Stimulated activated CD8-positive, alpha-beta memory T cell treated with anti-CD3 and anti-CD28 coated beads, Interleukin-15, amount 100 ng/mL, for 4 hours (primary cell): ENCODE measurements around the gene PRR14.
A peak's percentile ranks its signal among the peaks of the same experiment; 100 is the strongest.

Experiments used
- DNase-seq, 2 donors: peaks; one replicate each; pipeline ENCODE4 v3.0.0-alpha.2; 2020; ENCODE audit warnings: low read depth in 2 of 2

The PRR14 gene

DNA sequence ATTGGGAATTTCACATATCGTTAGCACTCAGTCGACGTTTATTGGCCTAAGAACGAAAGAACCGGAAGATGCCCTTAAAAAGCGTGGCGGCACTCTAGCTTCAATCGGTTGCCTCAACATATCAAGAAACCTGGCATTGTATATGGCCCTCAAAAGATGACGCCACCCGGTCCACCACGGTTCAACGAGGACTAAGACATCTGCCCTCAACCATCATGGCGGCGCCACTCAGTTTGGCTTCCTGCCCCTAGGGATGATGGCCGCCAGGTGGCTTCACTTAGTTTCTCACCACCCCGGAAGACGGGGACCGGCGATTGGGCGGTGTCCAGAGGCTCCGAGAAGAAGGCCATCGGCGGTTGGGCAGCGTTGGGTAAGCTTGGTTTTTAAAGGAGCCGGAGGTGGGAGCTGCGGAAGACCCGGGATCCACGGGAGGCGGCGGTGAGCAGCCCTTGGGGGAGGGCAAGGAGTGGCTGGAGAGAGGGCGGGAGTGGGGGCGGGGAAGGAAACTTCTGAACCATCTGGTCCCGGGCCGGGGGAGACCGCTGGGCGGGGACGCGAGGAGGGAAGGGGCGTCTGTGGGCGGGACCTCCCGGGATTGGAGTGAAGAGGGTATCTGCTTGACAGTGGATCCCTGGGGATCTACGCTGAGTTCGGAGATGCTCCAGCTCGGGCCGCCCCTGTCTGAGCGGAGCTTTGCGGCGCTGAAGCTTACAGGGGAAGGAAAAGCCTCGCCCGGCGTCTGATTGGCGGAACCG is at the start of gene PRR14:
TSS of gene PRR14 (plus strand) at position 592 of the 755 bp plus-strand sequence. CDS start 686 bp downstream, outside the sequence.
- peak; percentile 98 for DNase-seq

GRCh38 chr16:30601966-30602365 is 48.8 kb upstream of the PRR14 start:
- DNase-seq, result no peak

DNA sequence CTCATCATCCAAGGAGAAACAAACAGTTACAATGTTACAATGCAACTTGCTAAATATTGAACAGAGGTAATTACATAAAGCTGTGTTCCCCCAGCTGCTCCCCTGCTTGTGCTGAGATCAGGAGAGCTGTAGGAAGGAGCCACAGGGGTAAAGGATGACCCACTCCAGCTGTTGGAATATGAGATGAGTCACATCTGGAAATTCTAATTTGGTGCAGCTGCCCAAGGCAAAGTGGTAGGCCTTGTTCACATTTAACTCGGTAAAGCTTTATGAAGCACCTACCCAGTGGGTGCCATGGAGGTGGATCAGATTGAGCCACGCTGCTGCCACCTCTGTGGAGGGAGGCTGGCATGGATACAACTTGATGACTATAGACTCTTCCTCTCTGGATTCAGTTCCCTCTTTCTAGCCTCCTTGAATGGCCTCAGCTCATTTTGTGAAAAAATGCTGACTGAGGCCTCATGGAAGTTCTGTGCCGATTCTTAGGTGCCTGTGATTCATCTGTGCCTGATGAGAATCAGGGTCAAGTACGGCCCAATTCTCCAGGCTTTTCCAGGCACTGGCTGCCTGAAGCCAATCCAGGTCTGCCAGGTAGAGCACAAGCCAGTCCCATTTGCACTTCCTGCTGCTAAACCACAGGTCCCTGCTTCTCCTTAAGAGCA is 48.0 kb upstream of the PRR14 start:
- no peak for DNase-seq

GRCh38 chr16:30603945-30604315 is 46.8 kb upstream of the PRR14 start:
- DNase-seq, result no peak

DNA sequence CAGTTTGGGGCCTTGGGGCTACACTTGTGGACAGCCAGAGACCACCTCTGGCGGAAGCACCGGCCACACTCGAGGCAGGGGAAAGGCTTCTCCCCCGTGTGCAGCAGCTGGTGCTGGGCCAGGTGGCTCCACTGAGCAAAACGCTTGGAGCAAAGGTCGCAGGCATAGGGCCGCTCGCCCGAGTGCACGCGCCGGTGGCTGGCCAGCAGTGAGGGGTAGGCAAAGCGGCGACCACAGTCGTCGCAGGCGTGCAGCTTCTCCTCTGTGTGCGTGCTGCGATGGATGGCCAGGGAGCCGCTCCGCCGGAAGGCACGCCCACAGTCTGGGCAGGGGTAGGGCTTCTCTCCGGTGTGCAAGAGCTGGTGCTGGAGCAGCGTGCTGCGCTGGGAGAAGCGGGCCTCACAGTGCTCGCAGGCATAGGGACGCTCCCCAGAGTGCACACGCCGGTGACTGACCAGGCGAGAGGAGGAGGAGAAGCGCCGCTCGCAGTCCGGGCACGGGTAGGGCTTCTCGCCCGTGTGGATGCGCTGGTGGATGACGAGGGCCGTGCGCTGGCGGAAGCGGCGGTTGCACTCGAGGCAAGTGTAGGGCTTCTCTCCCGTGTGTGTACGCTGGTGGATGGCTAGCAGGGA is 46.3 kb upstream of the PRR14 start:
- DNase-seq, result no peak

DNA sequence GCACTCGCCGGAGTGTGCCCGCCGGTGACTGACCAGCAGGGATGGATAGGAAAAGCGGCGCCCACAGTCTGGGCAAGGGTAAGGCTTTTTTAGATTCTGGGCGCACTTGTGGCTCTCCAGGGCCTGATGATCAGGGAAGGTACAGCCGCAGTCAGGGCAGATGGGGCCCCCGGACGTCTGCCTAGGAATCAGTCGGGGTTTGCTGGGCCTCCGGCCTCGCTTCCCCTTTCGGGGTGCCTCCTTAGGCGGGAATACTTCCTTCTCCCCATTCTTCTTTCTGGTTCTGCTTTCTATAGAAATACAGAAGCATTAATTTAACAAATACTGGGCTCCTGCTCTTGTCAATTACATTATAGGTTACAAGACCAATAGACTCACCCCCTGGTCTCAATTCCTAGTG is 45.6 kb upstream of the PRR14 start:
- DNase-seq, result no peak

GRCh38 chr16:30606004-30606403 is 44.8 kb upstream of the PRR14 start:
- DNase-seq, result no peak

- DNase-seq, result no peak
Observed at GRCh38 chr16:30609002-30609925, 41.5 kb upstream of the PRR14 start.

DNA sequence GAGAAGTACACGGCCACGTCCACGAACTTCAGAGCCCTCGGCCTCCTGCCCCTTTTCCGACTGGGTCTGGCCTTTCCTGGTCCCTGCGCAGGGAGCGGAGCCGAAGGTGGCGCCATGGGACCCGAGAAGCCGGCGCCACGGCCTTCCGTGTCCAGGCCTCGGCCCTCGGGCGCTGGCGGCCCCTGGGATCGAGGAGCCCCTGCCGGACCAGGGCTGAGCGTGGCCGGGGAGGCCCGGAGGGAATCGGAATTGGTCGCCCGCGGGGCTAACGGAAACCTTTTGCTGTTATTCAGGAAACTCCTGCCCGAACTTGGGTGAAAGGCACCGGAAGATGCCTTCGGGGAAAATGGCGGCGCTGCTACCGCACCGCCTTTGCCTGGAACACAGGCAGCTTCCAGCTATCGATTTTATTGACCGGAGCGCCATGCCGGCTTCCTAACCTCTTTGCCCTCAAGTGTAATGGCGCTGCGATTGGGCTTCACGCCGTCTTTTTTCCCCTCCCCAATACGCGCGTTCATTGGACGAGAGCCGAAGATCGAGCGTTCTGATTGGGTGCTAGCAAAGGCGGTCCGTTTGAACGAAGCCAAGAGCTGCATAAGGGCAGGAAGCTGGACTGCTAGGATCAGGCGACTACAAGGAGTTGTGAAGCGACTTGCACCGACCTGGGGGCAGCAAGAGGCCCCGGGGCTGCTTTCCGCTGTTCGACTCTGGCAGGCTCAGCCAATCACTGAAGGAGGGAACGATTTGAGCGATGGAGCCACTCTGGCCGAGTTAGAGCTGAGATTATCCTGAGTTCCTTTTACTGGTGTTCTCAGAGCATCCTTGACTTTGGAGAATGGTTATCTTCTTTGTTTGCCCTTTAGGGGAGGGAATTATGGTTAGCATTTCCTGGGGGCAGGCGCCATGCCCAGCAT is 40.6 kb upstream of the PRR14 start, which contains the start of gene ZNF689:
TSS of gene ZNF689 (minus strand) at position 464 of the 914 bp plus-strand sequence. CDS start at position 116, 348 bp downstream.
- peak; percentile 84 to 89 for DNase-seq

GRCh38 chr16:30615358-30616091 is 35.2 kb upstream of the PRR14 start:
- DNase-seq, result peak; percentile 13 to 18

GRCh38 chr16:30619202-30619601 is 31.6 kb upstream of the PRR14 start:
- no peak for DNase-seq

DNA sequence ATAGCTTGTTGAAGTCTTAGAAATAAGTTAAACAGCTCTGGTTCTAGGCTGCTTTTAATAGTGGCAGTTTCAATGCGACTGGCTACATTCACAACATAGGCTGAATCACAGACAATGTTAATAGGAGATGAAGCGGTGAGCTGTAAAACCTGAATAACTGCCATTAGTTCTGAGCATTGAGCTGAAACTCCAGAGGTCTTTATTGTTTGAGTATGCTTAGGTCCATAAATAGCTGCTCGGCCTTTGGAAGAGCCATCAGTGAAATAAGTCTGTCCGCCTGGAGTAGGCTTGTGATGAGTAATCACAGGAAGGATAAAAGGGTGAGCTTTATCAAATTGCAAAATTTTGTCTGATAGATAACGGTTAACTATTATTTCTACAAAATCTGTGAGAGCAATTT is 31.1 kb upstream of the PRR14 start:
- no peak for DNase-seq

- no peak for DNase-seq
Observed at GRCh38 chr16:30620169-30620568, 30.6 kb upstream of the PRR14 start.

DNA sequence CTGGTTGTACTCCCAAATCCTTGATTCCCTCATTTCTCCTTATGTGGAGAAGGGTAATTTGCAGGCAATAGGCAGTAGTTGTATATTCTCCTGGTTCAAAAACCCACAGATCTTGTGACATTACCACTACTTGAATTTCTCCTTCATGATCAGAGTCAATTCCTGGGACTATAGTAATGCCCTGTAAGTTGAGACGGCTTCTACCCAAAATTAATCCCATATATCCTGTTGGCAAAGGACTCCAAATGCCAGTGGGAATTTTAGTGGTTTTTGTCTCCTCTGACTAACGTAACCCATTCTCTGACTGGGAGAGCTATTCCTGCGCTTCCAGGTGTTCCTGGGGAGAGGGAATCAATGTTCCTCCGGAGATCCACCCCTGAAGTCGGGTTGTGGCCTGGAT is 29.0 kb upstream of the PRR14 start:
- no peak for DNase-seq

DNA sequence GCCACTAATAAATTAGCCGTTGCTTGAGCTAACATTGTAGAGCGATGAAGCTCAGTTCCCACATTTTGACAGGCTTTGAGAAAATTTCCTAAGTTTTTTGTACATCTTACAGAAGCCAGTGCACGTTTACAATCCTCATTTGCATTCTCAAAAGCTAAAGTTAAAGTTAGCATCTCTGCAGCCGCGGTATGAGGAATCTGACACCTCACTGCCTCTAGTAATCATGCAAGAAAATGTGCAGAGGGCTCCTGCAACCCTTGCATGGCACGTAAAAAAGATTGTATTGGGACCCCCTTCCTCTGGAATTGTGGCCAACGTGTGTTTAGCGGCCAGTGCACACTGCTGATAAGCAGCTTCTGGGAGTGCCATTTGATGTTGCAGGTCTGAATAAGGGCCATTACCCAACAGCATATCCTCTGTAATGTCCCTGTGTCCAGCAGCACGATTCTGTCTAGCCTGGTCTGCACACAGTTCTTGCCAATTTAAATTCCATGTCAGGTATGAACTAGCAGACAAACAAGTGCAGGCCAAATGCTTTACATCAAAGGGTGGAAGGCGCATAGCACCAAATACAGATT is 28.2 kb upstream of the PRR14 start:
- DNase-seq, result no peak

DNA sequence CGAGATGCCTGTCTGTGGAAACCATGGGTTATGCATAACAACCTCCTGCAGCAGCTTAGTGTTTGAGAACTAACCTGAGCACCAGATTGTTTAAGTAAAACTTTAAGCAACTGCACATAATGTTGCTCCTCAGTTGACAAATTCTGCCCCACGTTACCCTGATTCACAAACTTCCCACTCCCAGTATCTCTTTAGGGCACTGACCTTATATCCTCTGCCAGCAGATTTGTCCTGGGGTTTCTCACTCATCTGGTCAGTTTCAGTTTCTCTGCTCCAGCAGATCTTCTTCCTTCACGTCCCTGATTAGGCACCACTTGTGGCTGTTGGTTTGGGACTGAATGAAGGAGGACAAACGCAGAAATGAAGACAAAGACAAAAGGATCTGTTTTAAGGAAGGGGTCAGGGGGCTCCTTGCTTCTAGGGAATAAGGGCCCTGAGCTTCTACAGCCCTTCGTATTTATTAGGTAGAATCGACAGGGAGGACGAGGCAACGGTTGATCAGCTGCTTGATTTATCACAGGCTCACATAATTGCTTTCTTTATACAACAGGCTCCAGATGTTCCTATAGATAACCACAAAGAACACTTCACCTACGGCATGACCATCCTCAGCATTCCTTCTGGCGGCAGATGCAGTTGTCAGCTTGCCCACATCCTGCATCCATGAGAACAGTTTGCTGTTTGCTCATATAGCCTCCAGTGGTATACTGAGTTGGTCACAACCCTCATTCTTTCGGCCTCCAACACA is 27.1 kb upstream of the PRR14 start:
- DNase-seq, result no peak

DNA sequence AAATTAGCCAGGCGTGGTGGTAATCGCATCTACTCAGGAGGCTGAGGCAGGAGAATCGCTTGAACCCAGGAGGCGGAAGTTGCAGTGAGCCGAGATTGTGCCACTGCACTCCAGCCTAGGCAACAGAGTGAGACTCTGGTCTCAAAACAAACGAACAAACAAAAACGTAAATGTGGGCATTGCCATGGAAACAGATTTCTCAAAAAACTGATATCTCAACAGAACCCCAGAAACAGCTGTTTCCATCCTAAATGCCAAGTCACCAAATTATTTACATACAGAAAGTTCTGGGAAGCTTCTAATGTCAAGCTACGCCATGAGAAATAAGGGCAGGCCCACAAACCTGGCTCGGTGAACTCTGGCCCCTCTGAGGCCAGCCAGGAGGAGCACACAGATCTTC is 24.5 kb upstream of the PRR14 start:
- no peak for DNase-seq

DNA sequence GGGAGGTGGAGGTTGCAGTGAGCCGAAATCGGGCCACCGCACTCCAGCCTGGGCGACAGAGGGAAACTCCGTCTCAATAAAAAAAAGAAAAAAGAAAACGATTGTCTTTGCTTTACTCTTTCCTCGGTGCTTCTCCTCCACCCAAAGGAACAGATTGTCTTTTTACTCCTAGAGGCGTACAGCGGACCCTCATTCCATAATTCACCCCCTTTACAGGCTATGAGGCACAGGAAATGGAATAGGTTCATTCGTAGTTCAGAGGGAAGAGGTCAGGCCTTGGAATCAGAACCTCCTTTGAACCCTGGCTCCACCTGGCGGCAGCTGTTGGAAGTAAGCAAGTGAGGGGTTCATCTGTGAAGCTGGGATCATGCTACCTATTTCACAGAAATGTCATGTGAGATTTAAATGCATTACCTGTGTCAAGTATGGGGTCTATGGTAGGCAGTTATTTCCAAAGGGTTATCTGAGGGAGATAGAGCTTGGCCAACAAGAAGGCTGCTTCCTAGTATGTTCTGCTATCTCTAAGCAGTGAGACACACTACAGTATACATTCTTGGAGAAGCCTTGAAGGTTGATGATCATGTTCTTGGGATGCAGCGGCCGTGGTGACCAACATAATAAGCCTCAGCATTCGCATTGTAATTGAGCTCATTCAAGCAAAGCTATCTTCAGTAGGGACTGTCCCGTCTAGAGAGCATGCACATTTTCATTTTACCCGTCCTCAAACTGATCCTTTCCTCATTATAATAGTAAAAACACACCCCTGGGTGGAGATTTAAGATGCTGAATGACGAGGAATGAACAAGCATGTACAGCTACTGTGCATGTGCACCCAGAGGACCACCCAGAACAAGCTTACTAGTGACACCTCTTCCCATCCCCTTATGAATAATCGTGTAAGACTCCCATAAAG is 21.9 kb upstream of the PRR14 start:
- DNase-seq, result peak; percentile 47 to 74
